Suppressor macrophage treated with lipopolysaccharide for 4 hours (primary cell): Measurements from ENCODE around the gene ATP8B1.

Experiments used
- DNase-seq: peaks from one replicate; pipeline ENCODE4 v3.0.0-alpha.2; 2020

Gene ATP8B1

GRCh38 chr18:57715073-57715472, 88.0 kb downstream of the ATP8B1 start:
- DNase-seq = no peak

GRCh38 chr18:57710226-57710625, 92.9 kb downstream of the ATP8B1 start:
- DNase-seq = no peak

DNA sequence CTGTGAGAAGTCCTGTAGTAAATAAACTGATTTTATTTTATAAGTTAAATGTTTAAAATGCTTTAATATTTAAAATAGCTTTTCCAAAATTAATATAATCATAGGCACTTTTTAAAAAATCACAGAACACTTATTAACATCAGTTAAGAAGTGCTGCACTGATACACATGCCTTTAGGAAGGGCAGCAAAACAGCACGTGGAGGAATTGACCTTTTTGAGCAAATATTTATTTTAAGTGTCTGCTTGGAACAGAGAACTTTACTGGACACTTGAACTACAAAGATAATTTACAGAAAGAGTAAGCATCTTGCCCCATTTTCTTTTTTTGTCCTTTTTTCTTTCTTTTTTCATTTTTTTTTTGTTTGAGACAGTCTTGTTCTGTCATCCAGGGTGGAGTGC, 93.8 kb downstream of the ATP8B1 start:
- DNase-seq = no peak

DNA sequence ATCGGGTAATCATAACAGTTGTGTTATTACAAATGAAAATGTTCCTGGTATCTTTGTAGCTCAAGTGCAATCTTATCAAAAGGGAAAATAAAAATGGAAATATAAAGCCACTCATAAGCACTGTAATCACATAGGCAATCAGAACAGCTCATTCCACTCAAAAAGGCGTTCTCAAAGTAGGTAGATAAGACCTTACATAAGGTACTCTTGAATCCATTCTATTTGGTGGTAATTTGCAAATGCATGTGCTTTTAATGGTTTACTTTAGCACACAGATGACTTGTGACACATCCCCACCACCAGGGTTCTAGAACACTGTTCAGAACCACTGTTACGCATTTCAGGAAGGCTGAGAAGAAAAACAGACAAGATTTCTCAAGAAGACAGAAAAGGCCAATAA, 94.8 kb downstream of the ATP8B1 start:
- DNase-seq = no peak

DNA sequence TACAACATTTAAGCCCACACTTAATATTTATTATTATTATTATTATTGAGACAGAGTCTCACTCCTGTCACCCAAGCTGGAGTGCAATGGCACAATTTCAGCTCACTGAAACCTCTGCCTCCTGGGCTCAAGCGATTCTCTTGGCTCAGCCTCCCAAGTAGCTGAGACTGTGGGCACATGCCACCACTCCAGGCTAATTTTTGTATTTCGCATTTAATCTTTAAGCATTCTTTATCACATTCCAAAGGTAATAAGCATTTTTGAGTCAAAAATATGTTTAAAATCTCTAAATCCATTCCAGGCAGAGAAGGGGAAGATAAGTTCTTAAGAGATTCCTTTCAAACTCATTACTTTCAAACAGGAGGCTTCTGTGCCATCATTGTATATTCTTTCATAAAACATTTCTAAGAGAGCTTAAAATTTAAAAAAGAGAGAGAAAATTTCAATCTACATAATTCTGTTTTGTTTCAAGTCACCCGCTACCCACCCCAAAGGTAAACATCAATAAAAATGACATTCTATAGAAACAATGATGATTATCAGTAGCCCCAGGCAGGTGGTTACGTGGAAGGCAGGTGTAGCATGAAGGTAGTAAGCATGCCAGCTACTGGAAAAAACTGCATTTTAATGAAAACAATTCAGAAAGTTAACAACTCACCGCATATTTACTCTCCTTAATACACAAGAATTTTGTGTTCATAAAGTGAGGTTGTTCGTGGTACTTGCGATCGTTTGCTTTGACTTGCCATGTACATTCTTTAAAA, 97.1 kb downstream of the ATP8B1 start:
- no peak for DNase-seq

DNA sequence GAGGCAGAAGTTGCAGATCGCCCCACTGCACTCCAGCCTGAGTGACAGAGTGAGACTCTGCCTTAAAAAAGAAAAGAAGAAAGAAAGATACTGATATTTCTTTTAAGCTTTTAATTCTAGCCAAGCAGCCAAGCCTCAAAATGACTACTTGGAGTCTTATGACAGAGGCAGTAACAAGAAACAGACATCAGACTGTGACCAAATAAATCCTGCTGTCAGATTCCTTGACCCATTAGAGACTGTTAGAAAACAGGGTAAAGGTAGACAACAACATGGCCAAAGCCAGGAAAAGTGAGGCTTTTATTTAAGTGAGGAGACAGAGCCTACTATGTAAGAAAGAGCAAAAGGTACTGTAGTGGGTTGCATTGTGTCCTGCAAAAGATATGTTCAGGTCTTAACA, 98.1 kb downstream of the ATP8B1 start:
- no peak for DNase-seq

GRCh38 chr18:57698571-57699276, 104.4 kb downstream of the ATP8B1 start:
- DNase-seq = no peak

DNA sequence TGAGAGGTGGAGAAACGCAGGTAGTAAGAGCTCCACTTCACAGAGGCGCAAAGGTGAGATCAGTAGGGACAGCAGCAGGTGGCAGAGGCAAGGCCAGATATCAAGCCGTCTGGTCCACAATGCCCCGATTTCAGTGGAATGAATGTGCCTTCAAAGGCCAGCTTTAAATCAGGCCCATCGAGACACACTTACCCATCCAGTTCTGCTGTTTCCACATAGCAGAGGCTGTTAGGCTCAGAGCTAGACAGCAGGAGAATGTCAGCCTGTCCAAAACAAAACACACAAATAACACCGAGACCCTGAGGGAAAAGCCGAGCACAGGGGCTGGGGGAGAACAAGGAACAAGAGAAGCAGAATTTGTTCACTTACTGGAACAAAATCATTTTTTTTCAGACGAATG, 105.7 kb downstream of the ATP8B1 start:
- no peak for DNase-seq

- no peak for DNase-seq
Observed at GRCh38 chr18:57696271-57696670, 106.8 kb downstream of the ATP8B1 start.

DNA sequence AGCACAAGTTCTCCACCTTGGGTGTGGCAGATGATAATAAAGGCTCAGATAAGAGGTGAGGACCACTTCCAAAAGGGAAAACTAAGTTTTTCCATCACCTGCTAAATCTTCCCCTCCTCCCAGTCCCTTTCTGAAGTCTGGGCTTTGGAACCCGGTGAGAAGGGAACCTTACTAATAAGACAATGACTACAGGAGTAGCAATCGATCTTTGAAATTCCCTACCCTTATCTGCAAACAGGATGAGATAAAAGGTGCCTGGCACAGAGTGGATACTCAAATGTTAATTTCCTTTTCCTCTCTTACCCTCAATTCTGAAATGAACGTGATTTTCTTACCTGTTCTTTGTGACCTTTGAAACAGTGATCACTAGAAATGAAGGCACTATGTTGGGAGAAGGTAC, 111.8 kb downstream of the ATP8B1 start:
- no peak for DNase-seq

GRCh38 chr18:57687970-57688369, 115.1 kb downstream of the ATP8B1 start:
- no peak for DNase-seq

GRCh38 chr18:57683470-57683869, 119.6 kb downstream of the ATP8B1 start:
- DNase-seq = no peak

DNA sequence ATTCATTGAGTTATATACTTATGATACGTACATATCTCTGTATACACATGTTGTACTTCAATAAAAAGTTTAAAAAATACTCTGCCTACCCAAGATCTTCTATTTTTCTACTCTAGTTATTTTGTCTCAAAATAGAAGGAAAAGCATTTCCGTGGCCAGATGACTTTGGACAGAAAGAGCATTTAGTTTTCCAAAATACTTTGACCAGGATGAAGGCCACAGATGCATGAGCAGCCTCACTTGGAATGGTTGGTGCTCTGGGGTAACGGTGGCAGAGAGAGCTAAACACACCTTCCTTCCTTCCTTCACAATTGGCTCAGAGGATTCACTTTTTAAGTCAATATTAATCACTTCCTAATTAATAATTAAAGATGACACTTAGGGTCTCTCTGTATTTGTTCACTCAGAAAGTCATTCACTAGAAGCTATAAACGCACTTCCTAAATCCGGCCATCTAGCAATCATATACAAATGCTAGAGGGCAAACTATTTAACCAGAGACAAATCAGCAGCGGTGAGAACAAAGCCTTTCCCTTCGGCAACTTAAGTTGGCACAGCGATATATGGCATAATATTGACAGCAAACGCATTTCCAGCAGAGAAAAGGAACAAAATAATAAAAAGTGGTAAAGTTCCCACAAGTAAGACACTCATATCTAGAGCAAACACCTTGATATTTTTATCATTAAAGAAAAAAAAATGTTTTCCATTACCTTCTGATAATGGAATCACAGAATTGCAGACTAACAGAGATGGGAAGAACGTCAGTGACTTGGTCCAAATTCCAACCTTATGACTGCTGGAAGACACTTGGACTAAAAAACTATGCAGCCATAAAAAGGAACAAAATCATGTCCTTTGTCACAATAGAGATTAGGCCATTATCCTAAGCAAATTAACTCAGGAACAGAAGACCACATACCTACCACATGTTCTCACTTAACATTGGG, 125.6 kb downstream of the ATP8B1 start:
- no peak for DNase-seq

DNA sequence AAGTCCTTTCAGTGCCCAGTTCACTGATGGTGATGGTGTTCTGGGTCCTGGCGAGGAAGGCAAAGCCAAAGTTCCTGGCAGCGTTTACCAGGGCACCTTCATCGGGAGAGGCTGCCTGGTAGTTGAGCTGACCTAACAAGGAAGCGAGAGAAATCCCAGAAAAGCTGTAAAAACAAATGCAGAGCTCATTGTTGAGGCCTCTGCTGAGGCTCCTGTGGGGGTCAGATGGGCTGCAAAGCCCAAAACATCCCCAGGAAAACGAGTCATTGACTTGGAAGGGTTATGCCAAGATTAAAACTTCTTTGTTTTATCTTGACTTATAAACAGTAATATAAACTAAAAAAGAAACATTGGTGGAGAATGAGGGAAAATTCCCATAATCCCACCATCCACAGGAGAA, 128.2 kb downstream of the ATP8B1 start:
- DNase-seq = no peak

DNA sequence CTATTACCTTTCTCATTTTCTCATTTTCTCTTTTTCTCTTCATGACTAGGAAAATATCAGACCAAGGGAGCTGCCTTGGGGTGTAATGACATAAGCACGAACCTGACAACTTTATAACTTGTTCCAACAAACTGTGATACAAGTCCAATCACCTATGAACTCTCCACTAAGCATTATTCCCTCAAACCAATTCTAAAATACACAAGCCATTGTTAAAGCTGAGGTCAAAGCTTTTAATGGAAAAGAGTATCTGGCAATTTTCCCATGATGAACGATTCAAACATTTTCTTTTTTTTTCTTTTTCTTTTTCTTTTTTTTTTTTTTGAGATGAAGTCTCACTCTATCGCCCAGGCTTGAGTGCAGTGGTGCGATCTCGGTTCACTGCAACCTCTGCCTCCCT, 133.1 kb downstream of the ATP8B1 start:
- DNase-seq = no peak

DNA sequence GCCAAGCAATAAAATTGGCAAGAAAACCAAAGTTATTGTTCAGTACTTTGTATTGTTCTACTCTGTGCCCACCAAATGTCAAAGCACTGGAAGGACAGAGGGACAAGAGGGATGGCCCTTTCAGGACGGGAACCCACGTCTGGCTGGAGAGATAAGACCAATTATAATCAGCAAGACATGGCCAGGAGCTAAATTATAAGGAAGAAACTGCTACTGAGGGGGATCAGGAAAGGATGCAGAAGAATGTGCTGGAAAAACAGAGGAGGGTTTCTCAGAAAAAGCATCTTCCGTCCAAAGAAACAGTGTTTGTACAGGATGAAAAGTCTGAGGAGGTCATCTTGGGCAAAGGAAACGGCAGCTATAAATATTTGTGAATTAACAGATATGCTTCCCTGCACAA, 135.1 kb downstream of the ATP8B1 start:
- DNase-seq = no peak

DNA sequence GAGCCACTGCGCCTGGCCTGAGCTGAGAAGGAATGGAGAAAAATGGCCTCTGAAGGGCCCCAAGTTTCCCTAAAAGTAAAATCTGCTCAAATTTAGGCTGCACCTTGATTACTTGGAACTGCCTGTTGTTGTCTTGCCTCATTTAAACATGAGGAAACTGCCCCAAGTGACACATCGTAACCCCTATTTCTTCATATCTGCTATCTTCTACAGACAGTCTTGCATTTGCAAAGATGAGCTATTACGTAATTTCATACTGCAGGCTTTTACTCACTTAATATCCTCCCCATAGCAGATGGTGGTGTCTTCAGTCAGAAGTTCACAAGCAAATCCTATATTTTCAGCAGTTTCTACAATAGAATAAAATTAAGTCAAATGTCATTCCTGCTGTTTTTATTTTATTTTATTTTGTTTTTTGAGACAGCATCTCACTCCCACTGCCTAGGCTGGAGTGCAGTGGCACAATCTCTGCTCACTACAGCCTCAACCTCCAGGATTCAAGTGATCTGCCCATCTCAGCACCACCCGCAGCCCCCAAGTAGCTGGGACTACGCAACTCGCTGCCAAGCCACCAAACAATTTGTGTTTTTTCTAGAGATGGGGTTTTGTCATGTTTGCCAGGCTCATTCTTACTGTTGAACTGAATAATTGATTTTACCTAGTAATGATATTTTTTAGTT, 136.2 kb downstream of the ATP8B1 start:
- DNase-seq = peak; percentile 87

DNA sequence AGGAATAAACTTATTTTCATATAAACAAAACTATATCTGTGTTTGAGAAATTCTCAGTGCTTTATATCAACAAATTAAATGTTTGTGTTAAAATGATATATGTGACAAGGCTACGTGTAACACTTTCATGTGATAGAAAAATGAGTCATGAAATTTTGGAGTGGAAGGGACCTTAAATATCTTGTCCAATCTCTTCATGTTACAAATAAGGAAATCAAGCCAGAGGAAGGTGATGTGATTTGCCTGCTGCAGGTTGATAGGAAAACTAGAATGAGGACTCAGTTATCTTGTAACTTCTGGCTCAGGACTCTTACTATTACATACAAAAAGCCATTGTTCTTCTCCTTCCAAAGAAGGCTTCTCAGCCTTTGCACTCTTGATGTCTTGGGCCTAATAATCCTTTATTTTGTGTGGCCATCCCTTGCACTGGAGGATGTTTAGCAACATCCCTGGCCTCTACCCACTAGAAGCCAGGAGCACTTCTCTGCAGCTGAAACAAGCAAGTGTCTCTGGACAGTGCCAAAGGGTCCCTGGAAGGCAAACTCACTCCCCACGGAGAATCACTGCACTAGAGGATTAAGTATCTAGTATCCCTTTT, 138.4 kb downstream of the ATP8B1 start:
- no peak for DNase-seq

- no peak for DNase-seq
Observed at GRCh38 chr18:57660961-57661360, 142.2 kb downstream of the ATP8B1 start.

DNA sequence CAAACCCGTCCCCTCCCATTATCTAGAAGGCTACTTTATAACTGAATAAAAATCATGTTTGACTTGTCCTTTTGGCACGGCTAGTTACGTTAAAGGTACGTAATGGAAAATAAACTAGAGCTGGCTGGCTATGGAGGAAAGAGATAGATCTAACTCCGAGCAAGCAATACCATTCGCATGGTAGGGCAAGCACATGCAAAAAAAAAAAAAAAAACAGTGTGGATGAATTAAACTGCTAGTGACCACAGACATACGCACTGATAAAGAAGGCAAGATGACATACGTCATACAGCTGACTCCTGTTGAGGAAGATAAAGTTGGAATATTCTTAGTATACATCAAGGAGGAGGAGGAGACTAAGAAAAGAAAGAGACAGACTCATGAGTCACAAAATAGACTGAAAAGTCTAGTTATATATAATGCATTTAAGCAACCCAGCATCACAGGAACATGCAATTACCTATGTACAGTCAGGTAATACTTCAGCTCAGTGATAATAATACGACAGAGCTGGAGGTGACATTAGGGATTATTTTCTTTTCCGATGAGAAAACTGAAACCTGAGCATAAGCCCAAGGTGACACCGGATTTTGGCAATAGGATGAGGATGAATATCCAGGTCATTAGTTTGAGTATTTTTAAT, 143.5 kb downstream of the ATP8B1 start:
- no peak for DNase-seq

DNA sequence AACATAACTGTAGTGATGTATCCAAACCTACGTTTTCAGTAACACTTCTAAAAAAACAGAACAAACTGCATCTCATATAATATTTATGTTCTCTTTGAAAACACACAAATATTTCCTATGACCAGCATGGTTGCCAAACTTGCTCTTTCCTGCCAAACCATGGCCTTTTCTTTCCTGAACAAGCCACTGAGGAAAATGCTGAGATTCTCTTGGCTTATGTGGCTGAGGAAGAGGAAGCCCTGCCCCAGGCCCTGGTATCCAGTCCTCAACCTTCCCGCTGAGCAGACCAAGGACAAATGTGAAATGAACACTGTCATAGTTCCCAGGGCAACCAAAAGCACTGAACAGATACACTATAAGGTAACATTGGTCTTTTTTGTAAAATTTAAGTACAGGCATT, 145.6 kb downstream of the ATP8B1 start:
- DNase-seq = no peak

DNA sequence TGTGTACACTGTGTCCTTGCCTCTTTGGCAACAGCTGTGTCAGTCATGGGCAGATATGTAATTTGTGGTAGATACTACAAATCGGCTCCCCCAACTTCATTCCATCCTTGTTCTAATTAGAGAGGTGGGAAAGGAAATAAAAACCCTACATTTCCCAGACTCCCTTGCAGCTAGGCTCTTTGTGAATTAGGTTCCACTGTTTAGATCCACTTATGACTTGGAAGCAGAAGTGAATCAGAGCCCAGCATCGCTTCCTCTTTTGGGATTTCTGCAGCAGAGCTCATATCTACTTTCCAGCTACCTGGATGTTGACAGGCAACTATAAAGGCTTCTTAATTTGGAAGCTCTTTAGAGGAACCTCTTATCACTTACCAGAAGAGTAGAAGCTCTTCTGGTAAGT, 147.4 kb downstream of the ATP8B1 start:
- DNase-seq = peak; percentile 33
